Ishikawa (cell line): ENCODE results near the gene CNTN1.

Experiments used
- CEBPB ChIP-seq: IDR thresholded peaks from 2 replicates; pipeline ENCODE4 v1.6.1; 2012
- EGR1 ChIP-seq: IDR thresholded peaks from 2 replicates; pipeline ENCODE4 v1.6.1; 2012
- REST ChIP-seq: IDR thresholded peaks from 2 replicates; pipeline ENCODE4 v1.6.1; 2012; ENCODE audit warnings: low read depth, mild to moderate bottlenecking
- TEAD4 ChIP-seq: IDR thresholded peaks from 2 replicates; pipeline ENCODE4 v1.6.1; 2012
- YY1 ChIP-seq: IDR thresholded peaks from 2 replicates; pipeline ENCODE4 v1.6.1; 2012; ENCODE audit warnings: low read depth

DNA sequence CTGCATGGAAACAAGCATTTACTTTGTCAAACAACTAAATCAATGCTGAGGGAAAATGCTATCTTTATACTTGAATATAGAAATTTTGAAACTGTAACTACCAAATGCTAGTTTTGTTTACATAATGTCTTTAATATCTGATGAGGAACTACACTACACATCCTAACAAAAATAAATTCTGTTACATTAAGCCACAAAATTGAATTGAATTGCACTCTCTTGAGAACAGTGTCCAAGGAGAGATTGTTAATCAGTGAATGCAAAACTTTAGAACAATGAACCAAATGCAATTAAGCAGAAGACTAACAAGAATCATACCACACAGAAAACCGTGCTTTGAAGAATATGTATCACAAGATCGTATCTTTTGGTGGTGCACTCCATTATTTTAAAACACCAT lies 141.6 kb downstream of the CNTN1 start:
- TF ChIP-seq EGR1 (no peak), CEBPB (no peak), TEAD4 (no peak), YY1 (no peak), REST (no peak)
